OCI-M1 (cell line): ENCODE results near the gene IMMP2L.

Experiments used
- DNase-seq: peaks from one replicate; lab custom pipeline; 2025; lab: John Stamatoyannopoulos, UW

IMMP2L gene

GRCh38 chr7:111029574-111030251 is 532.6 kb downstream of the IMMP2L start:
- peak; percentile 30 for DNase-seq

- DNase-seq = no peak
These were observed 533.1 kb downstream of the IMMP2L start for GRCh38 chr7:111029141-111029572.

DNA sequence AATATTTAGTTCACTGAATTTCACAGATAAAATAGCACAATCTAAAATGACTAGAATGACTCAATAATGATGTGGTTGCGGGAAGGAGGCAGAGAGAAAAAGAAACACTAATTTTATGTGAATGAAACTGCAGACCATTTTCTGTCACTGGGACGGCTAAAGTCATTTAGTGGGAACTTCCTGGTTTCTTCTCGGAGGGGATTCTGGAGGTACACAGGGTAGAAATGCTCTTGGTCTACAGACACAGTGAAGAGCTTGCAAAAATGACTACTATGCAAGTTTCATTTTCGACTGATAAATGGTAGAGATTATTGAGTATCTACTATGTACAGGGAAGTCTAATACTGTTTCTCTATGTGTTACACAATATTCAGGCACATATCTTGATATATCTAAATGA is 534.9 kb downstream of the IMMP2L start:
- DNase-seq = no peak

DNA sequence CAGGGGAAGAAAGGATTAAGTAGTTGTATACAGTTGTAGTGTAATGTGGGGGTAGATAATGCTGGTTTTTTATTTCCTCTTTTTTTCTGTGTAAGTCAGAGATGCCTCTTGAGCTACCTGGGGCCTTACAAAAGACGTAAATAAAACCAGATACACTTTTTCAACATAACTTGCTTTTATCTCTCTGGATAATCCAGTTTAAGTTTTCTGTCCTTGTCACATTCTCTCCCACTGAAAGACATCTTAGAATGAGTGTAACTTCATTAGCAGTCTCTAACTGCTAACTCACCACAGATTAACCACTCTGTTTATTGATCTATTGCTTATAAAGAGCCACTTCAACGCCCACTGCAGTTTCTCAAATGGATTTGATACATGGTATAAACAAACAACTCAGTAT is 535.5 kb downstream of the IMMP2L start:
- peak; percentile 40 for DNase-seq

GRCh38 chr7:111026343-111026742 is 535.9 kb downstream of the IMMP2L start:
- DNase-seq = no peak

GRCh38 chr7:111025006-111025405 is 537.3 kb downstream of the IMMP2L start:
- peak; percentile 18 for DNase-seq

DNA sequence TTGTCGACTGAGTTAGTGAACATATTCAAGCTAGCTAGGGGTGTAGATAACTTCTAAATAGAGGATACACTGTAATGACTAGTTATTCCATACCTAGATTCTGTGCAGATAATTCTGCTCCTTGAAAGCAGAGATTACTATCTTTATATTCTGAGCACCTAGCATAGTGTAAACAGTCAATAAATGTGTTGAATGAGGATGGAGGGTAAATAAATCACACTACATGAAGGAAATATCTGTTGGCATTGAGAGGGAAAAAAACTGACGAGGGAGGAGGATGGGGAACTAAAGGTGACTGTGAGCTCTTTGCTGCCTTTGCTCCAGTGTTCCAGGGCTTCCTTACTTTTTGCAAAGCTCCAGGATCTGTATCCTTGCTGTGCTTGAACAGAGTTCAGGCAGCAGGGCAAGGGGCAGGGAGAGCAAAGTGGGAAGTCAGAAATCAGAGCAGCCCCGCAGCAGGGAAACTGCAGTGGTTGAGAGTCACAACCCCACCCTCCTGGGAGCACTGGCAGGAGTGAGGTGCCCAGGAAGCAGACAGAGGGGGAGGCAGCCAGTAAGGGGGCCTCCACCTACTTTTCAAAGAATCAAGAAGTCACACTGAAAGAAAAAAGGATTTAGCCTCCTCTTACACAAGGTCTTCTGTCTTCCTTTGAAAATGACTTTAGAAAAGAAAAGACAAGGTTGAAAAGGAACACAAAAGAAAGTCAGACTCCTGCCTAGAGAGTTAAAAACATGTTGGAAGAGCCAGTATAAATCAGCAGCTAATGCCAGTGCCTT is 543.1 kb downstream of the IMMP2L start:
- DNase-seq = no peak

DNA sequence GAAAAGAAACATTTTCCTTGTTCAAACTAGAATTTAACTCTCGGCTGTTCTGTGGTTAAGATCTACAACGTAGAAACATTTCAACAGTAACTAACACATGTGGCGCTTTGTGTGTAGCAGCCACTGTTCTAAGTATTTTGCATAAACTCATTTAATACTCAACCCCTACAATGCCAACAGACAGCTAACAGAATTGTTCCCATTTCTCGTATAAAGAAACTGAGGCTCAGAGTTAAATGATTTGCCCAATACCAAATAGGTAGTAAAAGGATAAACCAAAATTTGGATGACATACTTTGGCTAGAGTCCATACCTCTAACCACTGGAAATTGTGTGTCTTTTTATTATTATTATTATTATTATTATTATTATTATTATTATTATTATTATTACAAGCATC is 543.8 kb downstream of the IMMP2L start:
- no peak for DNase-seq

GRCh38 chr7:111014079-111014478 is 548.2 kb downstream of the IMMP2L start:
- no peak for DNase-seq

DNA sequence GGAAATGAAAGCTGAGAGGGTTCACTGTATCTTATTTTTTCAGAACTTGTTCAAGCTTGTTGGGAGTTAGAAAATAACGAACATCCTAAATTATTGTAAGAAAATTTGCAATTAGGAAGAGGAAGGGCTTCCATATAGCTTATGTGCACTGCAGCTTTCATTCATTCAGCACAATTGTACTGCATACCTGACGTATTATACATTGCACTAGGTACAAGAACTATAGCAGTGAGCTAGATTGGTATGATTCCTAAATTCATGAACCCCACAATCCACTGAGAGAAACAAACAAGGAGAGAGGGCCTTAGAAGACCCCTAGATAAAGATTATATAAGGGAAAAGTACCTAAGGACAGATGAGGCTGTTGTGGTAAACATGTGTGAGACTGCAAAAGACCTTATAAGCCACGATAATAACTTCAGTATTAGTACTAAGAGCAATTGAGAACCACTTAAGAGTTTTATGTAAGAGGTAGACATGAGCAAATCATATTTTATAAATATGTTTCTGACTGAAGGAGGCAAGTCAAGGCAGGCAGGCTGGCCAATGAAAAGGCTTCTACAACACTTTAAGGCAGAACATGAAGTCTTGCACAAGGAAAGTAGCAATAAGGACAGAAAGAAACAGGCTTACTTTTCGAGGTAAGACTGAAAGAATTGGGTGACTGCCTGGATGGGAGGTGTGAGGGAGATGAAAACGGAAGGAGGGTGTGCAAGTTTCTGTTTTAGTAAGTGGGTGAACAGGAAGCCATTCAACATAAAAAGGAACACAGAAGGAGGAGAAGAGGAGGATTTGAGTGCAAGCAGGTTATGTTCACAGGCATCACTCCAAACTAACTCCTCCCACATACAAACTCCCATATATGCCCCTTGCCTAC is 549.3 kb downstream of the IMMP2L start:
- DNase-seq = no peak

- DNase-seq = no peak
These were observed 550.1 kb downstream of the IMMP2L start for GRCh38 chr7:111012149-111012548.

GRCh38 chr7:111011520-111011919 is 550.8 kb downstream of the IMMP2L start:
- DNase-seq = no peak

GRCh38 chr7:111010798-111011197 is 551.5 kb downstream of the IMMP2L start:
- no peak for DNase-seq

DNA sequence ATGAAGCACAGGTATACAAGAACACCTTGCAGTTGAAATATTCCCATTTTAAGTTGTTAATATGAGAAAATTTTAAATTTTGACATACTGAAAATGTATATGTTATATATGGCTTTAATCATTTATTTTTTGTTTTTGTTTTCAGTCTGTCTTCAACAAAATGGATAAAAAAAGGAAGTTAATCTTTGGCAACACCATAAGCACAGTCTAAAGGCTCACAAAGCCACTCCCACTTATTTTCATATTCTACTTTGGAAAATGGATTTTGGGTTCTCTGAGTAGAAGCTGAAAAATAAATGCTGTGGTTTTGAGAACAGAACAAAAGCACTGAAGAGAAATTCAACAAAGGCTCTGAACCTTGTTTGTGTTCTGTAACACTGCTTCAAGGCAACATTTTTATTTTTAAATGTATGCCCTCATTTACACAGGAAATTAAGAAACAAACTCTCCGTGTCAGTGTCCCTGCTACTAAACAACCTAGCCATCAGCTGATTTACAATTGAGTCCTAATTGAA is 552.7 kb downstream of the IMMP2L start:
- peak; percentile 33 for DNase-seq

- DNase-seq = no peak
These were observed 555.6 kb downstream of the IMMP2L start for GRCh38 chr7:111006691-111007090.

DNA sequence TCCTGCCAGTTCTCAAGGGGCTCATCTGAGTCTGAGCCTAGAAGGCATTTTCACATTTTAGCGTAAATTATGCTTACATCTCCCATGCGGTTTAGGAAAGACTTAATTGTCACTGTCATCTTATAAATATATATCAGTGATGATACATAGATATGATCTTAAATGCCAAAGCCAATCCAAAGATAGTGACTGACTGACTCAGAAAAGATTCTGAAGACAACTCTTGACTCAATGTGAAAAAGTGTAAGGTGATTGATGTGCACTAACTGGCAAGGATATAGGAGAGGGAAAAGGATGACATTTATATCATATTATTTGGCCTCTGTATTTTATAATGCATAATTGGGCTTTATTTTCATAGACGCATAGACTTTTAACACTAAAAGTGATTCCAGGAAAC is 556.3 kb downstream of the IMMP2L start:
- DNase-seq = no peak

- no peak for DNase-seq
These were observed 556.8 kb downstream of the IMMP2L start for GRCh38 chr7:111005445-111005844.

- no peak for DNase-seq
These were observed 557.9 kb downstream of the IMMP2L start for GRCh38 chr7:111004310-111004901.

DNA sequence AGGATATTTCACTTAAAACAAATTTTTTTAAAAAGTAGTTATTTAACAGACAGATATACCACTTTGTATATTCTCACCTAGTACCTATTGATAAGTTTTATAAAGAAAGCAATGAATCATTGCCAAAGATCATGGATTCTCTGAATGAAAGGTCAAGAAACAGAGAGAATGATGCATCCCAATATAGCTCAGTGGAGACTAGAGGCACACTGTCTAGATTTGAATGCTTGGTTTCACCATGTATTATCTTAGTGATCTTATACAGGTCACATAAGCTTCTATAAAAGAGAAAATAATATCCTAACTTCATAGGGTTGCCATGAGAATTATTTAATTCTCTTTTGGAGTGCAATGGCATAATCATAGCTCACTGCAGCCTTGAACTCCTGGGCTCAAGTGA is 558.4 kb downstream of the IMMP2L start:
- no peak for DNase-seq

- peak; percentile 20 for DNase-seq
These were observed 568.0 kb downstream of the IMMP2L start for GRCh38 chr7:110994028-110994967.
